Stimulated activated CD8-positive, alpha-beta memory T cell treated with anti-CD3 and anti-CD28 coated beads, Interleukin-12 subunit alpha, Interleukin-12 subunit beta, amount 100 ng/mL, for 1 hour (primary cell): ENCODE results near the gene USP47.

Experiments used
- DNase-seq: peaks from one replicate; pipeline ENCODE4 v3.0.0-alpha.2; 2020; ENCODE audit warnings: low read depth

USP47 gene

DNA sequence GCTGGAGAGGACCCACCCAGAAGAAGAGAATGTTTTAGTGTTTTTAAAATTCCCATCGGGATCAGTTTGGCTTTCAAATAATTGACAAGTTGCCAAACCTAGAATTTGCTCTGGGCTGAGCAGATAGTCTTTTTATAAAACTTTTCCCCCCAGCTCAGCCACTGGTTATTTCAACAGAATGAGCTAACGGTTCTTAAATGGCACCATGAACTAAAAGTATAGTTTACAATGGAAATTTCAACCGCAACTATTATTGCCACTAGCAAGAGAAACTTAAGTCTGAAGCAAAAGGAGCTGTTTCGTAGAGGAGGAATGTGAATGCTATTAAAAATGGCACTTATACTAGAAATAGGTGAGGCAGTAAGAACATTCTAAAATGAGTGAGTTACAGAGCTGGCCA lies 163.3 kb downstream of the USP47 start:
- no peak for DNase-seq

DNA sequence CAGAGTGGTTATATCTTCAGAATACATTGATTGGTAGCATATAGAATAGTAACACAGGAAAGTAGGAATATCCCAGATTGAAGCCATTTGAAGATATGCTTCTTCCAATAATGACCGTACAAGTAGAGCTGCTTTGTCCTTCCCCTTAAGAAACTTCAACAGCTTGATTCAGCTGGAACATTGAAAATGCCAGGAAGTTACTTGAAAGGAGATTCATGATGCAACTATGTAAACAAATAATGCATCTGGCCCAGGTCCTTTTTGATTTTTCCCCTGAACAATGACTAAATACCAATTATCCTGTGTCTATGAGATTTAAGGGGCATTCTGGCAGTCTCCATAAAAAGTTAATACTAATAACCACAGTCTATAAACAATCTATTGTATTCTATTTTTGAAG lies 163.7 kb downstream of the USP47 start:
- no peak for DNase-seq

DNA sequence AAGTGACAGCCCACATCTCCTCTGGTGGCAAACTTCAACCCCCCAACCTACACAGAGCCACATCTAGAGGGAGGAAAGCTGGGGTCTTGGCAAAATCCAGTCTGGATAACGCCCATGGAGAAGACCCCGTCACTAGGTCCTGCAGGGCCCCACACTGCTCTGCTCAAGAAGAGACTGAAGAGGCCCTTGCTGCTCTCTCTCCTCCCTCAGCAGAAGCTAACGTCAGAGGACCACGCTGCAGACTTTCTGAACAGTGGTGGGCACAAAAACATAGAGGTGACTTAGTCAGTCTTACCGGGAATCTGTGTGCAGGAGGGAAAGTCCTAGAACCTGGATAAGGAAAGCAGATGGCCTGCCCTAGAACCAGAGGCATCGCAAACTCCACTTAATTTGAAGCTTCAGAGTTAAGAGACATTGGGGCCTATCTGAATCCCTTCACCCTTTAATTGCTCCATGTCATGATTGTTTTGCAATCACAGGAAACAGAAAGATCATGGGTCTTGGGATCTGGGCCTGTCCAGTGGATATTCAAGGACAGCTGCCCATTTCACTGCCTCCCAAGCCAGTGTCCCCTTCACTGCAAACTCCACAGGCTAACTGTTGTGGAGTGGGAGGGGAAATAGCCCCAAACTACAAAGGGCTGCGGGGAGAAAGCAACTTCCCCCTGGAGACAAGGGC lies 164.9 kb downstream of the USP47 start:
- DNase-seq = no peak

DNA sequence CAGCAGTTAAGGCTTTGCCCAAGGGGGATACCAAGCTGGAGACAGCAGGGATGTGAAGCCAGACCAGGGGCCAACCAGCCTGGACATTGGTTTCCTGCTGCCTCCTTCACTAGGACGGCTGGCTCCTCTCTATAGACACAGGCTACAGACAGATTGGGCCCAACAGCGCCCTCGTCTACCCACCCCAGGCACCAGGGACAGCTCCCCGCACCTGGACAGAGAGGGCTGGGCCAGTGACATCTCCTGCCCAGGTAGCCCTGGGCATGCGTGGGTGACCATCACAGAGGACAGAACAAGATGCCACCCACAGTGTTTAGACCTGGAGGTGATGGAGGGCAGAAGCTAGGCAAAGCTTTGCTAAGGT lies 165.4 kb downstream of the USP47 start:
- no peak for DNase-seq

DNA sequence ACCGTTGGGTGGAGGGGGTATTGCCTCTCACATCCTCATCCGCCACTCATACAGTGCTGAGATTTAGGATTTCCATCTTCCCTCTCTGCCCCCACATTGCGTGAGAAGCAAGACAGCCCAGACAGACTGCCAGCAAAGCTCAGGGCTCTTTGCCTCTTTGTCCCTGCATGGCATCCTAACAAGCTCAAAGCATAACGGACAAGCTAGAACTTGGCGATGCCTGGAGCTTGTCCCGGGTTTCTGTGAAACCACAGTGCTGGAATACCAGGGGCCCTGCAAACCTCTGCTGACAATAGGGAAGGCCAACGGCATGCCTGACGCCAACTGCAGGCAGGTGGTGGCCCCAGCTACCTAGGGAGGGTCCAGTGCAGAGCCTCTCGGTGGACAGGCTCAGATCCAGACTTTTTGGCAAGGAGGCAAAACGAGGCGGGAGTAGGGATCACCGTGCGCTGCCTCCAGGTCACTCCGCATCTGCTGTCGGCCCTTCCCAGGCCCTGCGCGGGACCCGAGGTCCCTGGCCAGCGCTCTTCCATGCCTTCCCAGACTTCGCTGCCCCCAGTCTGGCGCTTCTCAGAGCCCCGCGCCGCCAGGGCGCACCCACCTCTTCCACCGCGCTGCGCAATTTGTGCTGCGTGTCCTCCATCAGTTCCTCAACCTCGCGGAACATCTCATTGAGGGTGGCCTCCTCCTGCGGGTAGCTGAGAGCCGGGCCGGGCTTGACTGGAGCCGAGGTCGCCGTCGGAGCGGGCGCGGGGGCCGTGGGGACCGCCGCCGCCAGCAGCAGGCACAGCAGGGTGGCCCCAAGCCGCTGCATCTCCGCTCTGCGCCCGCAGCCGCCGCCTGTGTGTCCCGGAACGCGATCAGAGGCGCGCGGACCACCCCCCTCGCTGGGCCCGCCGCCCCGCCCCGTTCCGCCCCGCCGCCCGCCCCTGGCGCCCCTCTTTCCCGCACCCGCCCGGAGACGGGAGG lies 166.3 kb downstream of the USP47 start, which contains the start of gene DKK3:
DKK3 (minus strand) TSS at position 858 of the 969 bp plus-strand sequence; CDS start at position 814, 44 bp downstream.
- no peak for DNase-seq
